K562 (cell line): ENCODE measurements around the gene GABPB2. TPM values are rescaled to one million over a fixed set of nuclear protein-coding genes. Genes with fewer than 3 reads are reported as not detected.
A peak's percentile ranks its signal among the peaks of the same experiment; 100 is the strongest.

ENCODE experiments used
- ARID1B ChIP-seq: fragments of 450-650 bp; IDR thresholded peaks from 2 replicates; pipeline ENCODE4 v1.6.1; 2016; ENCODE audit warnings: antibody characterized with exemption, mild to moderate bottlenecking, inconsistent platforms
- ATF2 ChIP-seq: sonication (generic); formaldehyde crosslinking; IDR thresholded peaks from 2 replicates; pipeline ENCODE4 v1.8.1; 2022; ENCODE audit warnings: missing genetic modification reagents
- ATF6 ChIP-seq: sonication (generic); formaldehyde crosslinking; IDR thresholded peaks from 2 replicates; pipeline ENCODE4 v1.4.0; 2020; ENCODE audit warnings: mild to moderate bottlenecking, missing genetic modification reagents
- BRD9 ChIP-seq: fragments of 450-650 bp; IDR thresholded peaks from 2 replicates; pipeline ENCODE4 v1.6.1; 2018; ENCODE audit warnings: low read depth; ENCODE audit not compliant: partially characterized antibody
- E4F1 ChIP-seq: fragments of 250-450 bp; sonication (Bioruptor Pico); IDR thresholded peaks from 2 replicates; pipeline ENCODE4 v1.5.0; 2021; ENCODE audit warnings: mild to moderate bottlenecking, borderline replicate concordance
- ELF1 ChIP-seq: fragments of 200-800 bp; sonication (Bioruptor generic); IDR thresholded peaks from 2 replicates; pipeline ENCODE4 v1.6.1; 2016; ENCODE audit warnings: missing genetic modification characterization, missing compliant biosample characterization
- HDAC3 ChIP-seq: fragments of 450-650 bp; IDR thresholded peaks from 2 replicates; pipeline ENCODE4 v1.6.1; 2018; ENCODE audit warnings: borderline replicate concordance, mild to moderate bottlenecking, moderate library complexity; ENCODE audit not compliant: partially characterized antibody
- IRF9 ChIP-seq: fragments of 450-650 bp; IDR thresholded peaks from 2 replicates; pipeline ENCODE4 v1.6.1; 2016; ENCODE audit warnings: missing biosample characterization, missing genetic modification characterization
- KDM4B ChIP-seq, 2 experiments: fragments of 450-650 bp in 1 of 2; sonication (generic) in 1 of 2; IDR thresholded peaks; 2 replicates each; pipeline ENCODE4 v1.6.1; 2016 to 2017; ENCODE audit warnings: borderline replicate concordance in 2 of 2, antibody characterized with exemption in 1 of 2, low read depth in 1 of 2, mild to moderate bottlenecking in 1 of 2
- NFE2L1 ChIP-seq: fragments of 450-650 bp; IDR thresholded peaks from 2 replicates; pipeline ENCODE4 v1.6.1; 2016; ENCODE audit warnings: missing genetic modification characterization, low read depth, mild to moderate bottlenecking, missing compliant biosample characterization, moderate library complexity, borderline replicate concordance
- RFX7 ChIP-seq: fragments of 250-450 bp; sonication (Bioruptor Pico); IDR thresholded peaks from 2 replicates; pipeline ENCODE4 v1.5.1; 2021; ENCODE audit warnings: mild to moderate bottlenecking
- TBL1XR1 ChIP-seq, 2 experiments: IDR thresholded peaks; 2 replicates each; pipeline ENCODE4 v1.6.1; 2012; ENCODE audit warnings: improper control_type of control experiment in 2 of 2, low read length in 2 of 2, mild to moderate bottlenecking in 1 of 2
- THAP12 ChIP-seq: fragments of 250-450 bp; sonication (Bioruptor Pico); IDR thresholded peaks from 2 replicates; pipeline ENCODE4 v1.9.0; 2021; ENCODE audit warnings: mild to moderate bottlenecking, inconsistent platforms
- TRIM24 ChIP-seq, 2 experiments: fragments of 450-650 bp; IDR thresholded peaks; 2 replicates each; pipeline ENCODE4 v1.6.1; 2016
- ZBTB2 ChIP-seq: fragments of 450-650 bp; IDR thresholded peaks from 2 replicates; pipeline ENCODE4 v1.6.1; 2016; ENCODE audit warnings: antibody characterized with exemption
- polyA plus RNA-seq, 8 experiments: library from polyadenylated mRNA; depleted of rRNA in 4 of 8; stranded (reverse) in 5 of 8; unstranded in 3 of 8; fragments of >200 nt; fragmentation: Nextera tagmentation in 2 of 8; fragmentation: Illumina TruSeq in 1 of 8; extraction: Ambion mirVana in 2 of 8; extraction: Trizol in 1 of 8; gene quantifications; 2 replicates each; pipeline versions ENCODE4 v1.2.1 to v1.2.3, GENCODE V29; 2011 to 2014; ENCODE audit warnings: inconsistent platforms in 1 of 8, missing spikeins in 1 of 8
- total RNA-seq, 7 experiments: library from RNA; depleted of rRNA in 6 of 7; stranded (reverse); fragments of >200 nt in 6 of 7; fragmentation: Illumina TruSeq in 2 of 7; extraction: Trizol in 2 of 7; gene quantifications; 2 replicates each; pipeline versions ENCODE4 v1.2.1 to v1.2.3, GENCODE V29; 2011 to 2021; ENCODE audit warnings: low replicate concordance in 1 of 7

The GABPB2 gene
- total and polyA plus RNA-seq, 9 of the 15 experiments (the other 6 are each of a cell fraction or from before 2014, with no cell fraction given): 2.2 to 13.3 (median 6.1) TPM

- no peak for TF ChIP-seq E4F1 (CRISPR knock-in tag)
- TF ChIP-seq ATF2: no peak
- peak; percentile 21; the same call in 1 of the 2 replicates for TF ChIP-seq ZBTB2
- no peak for TF ChIP-seq NFE2L1 (tag)
- peak; percentile 79 for TF ChIP-seq ARID1B
- TF ChIP-seq TBL1XR1 (IDR thresholded peaks at IDR 0.05; ENCODE audit: low read length in 2 of 2): peak in 1 of 2 experiments; percentile 86; a peak in 2 of 4 replicates
- peak; percentile 9 to 82; a peak in 2 of 4 replicates for TF ChIP-seq TRIM24 (IDR thresholded peaks at IDR 0.05)
- TF ChIP-seq ATF6 (CRISPR knock-in tag): no peak
- peak; percentile 73 for TF ChIP-seq BRD9
- TF ChIP-seq KDM4B (IDR thresholded peaks at IDR 0.05; ENCODE audit: borderline replicate concordance in 2 of 2, low read depth in 1 of 2): no peak; a peak in 1 of 4 replicates
- TF ChIP-seq ELF1 (tag): peak; percentile 83
- peak; percentile 73 for TF ChIP-seq HDAC3
- peak; percentile 91 for TF ChIP-seq THAP12 (CRISPR knock-in tag)
- no peak for TF ChIP-seq RFX7 (CRISPR knock-in tag)
- peak; percentile 97 for TF ChIP-seq IRF9 (tag)
These were observed 11.2 kb upstream of the GABPB2 start, which contains the start of gene CDC42SE1 (continued) for GRCh38 chr1:151059109-151060006.
